HCT116 (cell line): Measurements from ENCODE around the gene POU3F1.

ENCODE experiments used
- POLR2A ChIP-seq: IDR thresholded peaks from 2 replicates; pipeline ENCODE4 v1.7.0; 2011; ENCODE audit warnings: borderline replicate concordance; ENCODE audit not compliant: insufficient read depth, insufficient read length; ENCODE audit errors: extremely low read depth
- SP1 ChIP-seq: IDR thresholded peaks from 2 replicates; pipeline ENCODE4 v1.6.1; 2012; ENCODE audit warnings: low read depth
- SRF ChIP-seq: IDR thresholded peaks from 2 replicates; pipeline ENCODE4 v1.6.1; 2012; ENCODE audit warnings: low read depth
- TF ChIP-seq, protein P1 (sequence below), 3 experiments: fragments of 200-600 bp in 1 of 3; sonication (generic) in 1 of 3; IDR thresholded peaks in 2 of 3; conservative IDR thresholded peaks in 1 of 3; 2 replicates each; pipeline ENCODE4 v1.5.1; 2012 to 2017; ENCODE audit warnings: low read depth in 2 of 3, low read length in 2 of 3, antibody characterized with exemption in 1 of 3, borderline replicate concordance in 1 of 3, control low read depth in 1 of 3, mild to moderate bottlenecking in 1 of 3, mixed read lengths in 1 of 3, mixed run types in 1 of 3, moderate library complexity in 1 of 3; ENCODE audit not compliant: insufficient read depth in 1 of 3

DNA sequence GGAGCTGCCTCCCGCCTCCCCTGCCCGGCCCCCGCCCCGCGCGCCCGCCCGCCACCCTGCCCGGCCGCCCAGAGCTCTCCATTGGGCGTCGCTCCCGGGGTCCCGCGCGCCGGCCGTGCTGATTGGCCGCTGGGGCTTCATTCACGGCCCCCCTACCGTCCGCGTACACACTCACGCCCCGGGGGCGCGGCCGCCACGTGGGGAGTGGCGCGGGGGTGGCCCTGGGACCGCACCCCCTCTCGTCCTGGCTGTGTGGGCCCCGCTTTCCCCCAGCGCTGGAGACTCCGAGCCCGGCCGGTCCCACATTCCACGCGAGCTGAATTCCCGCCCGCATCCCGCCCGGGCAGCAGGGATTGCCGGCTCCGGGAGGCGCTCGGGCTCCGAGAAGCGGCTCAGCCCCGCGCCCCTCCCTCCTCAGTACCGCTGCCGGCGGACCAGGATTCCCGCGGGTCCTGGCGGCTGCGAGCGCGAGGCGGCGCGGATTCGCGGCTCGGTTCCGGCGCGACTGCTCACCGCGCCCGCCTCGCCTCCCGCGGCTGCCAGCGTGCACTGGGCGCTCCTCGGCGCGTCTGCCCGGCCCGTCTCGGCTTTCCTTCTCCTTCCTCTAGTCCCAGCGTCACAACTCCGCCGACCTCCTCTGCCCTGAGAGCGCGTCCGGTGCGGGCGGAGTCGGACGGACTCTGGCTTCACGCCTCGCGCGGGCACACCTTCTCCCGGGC, 450 bp upstream of the POU3F1 start:
- TF ChIP-seq, protein P1, sequence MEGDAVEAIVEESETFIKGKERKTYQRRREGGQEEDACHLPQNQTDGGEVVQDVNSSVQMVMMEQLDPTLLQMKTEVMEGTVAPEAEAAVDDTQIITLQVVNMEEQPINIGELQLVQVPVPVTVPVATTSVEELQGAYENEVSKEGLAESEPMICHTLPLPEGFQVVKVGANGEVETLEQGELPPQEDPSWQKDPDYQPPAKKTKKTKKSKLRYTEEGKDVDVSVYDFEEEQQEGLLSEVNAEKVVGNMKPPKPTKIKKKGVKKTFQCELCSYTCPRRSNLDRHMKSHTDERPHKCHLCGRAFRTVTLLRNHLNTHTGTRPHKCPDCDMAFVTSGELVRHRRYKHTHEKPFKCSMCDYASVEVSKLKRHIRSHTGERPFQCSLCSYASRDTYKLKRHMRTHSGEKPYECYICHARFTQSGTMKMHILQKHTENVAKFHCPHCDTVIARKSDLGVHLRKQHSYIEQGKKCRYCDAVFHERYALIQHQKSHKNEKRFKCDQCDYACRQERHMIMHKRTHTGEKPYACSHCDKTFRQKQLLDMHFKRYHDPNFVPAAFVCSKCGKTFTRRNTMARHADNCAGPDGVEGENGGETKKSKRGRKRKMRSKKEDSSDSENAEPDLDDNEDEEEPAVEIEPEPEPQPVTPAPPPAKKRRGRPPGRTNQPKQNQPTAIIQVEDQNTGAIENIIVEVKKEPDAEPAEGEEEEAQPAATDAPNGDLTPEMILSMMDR (IDR thresholded peaks at IDR 0.05 in 2 of 3, conservative IDR thresholded peaks at IDR 0.05 in 1 of 3; ENCODE audit: borderline replicate concordance in 1 of 3, insufficient read depth in 1 of 3, low read depth in 2 of 3, low read length in 2 of 3): no peak
- no peak for TF ChIP-seq POLR2A
- no peak for TF ChIP-seq SRF
- peak; percentile 66; the same call in 1 of the 2 replicates for TF ChIP-seq SP1
